Hematopoietic multipotent progenitor cell treated with erythropoietin and hydrocortisone succinate and interleukin-3 and kit ligand, for 4 days (in vitro differentiated cells): Measurements from ENCODE around the gene MAB21L4.
A peak's percentile ranks its signal among the peaks of the same experiment; 100 is the strongest.
"Not testable (repeated sequence)": the region's sequence is repeated elsewhere in the genome, so short reads cannot be mapped to it uniquely, and the experiment has no call there.

ENCODE experiments used
- DNase-seq: peaks from one replicate; pipeline ENCODE4 v3.0.0-alpha.2; 2015

MAB21L4 gene

DNA sequence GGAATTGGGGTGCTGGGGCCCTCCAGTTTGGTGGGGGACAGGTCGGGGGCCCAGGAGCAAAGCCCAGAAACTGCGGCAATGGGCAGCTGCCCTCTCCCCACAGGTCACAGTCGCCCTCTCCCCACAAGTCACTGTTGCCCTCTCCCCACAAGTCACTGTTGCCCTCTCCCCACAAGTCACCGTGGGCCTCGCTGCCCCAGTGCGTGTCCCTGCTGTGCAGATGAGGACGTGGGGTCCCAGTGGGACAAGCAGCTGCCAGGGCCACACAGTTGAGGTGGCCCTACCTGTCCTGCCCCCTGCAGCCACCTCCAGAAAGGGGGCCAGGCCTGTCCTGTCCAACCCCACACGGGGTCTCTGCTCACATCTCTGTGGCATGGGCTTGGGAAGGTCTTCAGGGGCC is 40.3 kb downstream of the MAB21L4 start:
- no peak for DNase-seq

DNA sequence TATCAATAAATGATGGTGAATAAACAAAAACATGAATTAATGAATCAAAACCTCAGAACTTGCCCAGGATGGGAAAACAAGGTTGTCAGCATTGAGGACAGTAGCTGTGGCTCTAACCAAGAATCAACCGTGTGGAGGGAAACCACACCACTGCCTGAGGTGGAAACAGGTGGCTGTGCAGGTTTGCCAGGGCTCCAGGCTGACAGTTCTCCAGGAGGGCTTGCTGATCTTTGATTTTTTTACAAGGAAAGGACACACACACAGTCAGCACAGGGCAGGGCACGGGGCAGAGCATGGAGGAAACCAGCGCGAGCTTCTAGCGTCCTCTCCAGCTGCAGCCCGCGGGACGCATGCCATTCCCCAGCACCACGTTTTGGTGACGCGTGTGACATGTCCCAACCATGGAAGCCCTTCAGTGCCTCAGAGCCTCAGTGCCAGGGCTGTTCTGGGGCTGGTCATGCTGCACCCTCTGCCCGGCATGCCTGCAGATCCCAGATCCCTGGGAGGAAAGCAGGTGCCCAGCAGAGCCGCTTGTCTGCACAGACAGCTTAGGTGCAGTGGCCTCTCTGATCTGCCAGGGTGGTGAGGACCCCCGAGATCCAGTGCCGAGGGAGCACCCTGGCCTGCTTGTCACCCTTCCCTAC is 43.2 kb downstream of the MAB21L4 start:
- DNase-seq, result no peak

GRCh38 chr2:240851078-240851991 is 44.6 kb downstream of the MAB21L4 start:
- peak; percentile 85 for DNase-seq

DNA sequence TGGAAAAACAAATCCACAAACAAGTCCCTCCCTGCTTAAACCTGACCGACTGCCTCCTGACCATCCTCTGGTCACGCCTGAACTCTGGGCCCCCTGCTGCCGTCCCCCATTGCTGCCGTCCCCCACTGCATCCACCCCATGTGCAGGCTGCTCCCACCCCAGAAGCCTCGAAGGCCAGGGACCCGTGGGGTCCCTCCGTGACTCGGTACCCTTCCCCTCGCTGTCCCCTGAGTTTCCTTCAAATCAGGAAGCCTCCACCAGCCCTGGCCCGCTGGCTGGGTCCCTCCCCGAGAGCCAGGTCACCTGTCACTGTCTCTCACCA is 45.2 kb downstream of the MAB21L4 start:
- DNase-seq, result no peak

DNA sequence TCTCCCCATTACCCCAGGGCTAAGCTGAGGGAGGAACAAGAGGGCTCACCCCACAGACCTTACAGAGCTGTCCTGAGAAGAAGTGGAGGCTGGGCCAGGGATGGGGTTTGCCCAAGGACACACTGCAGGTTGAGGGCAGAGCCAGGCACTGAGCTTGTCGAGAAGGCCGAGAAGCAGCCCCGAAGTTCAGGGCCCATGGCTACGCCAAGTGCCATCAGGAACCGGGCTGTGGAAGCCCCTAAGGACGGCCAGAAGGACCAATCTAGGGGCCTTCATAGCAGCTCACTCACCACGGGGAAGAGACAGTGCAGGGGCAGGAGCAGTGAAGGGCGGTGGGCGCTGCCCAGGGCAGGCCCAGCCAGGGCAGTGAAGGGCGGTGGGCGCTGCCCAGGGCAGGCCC is 45.9 kb downstream of the MAB21L4 start:
- no peak for DNase-seq

GRCh38 chr2:240848900-240849680 is 46.9 kb downstream of the MAB21L4 start:
- no peak for DNase-seq

DNA sequence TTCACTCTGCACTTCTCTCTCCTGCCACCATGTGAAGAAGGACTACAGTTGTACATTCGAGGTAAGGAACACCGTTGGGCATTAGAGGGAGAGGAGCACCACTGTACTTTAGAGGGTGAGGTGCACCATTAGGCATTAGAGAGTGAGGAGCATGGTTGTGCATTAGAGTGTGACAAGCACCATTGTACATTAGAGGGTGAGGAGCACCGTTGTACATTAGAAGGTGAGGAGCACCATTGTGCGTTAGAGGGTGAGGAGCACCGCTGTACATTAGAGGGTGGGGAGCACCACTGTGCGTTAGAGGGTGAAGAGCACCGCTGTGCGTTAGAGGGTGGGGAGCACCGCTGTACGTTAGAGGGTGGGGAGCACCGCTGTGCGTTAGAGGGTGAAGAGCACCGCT is 48.1 kb downstream of the MAB21L4 start:
- DNase-seq, result no peak

DNA sequence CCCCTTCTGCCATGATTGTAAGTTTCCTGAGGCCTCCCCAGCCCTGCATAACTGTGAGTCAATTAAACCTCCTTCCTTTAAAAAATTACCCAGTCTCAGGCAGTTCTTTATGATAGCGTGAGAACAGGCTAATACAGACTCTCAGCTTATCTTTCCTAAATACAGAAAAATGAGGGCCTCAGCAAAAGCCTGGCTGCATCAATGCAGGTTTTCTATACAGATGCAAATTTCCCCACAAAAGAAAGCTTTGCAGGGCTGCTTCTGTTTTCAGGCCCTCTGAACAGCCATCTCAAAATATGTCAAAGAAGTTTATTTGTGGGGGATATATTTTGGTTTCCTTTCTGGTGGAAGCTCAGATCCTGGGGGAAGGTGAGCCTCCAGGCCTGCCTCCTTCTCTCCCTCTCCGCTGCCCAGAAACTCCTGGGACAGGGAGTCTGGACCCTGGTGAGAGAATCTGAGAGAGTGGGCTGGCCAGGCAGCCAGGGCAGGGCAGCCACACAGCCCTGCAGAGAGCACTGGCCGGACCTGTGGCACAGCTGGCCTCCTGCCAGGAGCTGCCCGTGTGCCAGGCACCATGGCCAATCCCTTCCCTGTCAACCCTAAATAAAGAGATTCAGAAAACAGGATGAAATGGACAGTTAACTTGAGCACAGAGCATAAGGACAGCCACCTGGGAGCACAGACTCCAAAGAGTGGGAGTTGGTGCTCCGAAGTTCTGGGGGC is 48.9 kb downstream of the MAB21L4 start:
- DNase-seq, result no peak

- DNase-seq, result not testable (repeated sequence)
Observed at GRCh38 chr2:240846309-240846708, 49.6 kb downstream of the MAB21L4 start.

DNA sequence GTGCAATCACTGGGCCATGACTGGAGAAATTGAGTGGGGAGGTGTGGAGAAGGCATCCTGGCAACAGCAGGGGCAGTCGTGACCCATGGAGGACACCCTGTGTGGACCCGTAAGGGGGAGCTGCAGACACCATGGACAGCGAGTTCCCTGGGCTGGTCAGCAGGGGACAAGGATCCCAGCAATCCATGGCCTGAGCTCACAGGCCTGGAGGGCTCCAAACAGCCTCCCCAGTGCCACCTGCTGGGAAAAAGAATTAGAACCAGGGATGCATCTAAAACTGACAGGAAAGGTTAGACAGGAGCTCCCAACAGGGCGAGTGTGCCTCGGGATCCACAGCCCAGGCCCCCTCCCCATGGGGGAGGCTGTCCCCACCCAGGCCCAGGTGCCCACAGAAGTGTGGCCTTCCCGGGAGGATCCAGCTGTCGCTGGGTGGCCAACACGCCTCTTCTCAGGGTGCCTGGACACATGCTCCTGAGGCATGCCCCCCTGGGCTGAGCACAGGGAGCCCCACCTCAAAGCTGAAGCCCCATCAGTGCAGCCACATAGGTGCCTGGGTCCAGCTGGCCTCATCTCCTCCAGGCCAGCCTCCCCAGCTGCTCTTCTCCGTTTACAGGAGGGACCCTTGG is 55.4 kb downstream of the MAB21L4 start:
- peak; percentile 58 for DNase-seq

DNA sequence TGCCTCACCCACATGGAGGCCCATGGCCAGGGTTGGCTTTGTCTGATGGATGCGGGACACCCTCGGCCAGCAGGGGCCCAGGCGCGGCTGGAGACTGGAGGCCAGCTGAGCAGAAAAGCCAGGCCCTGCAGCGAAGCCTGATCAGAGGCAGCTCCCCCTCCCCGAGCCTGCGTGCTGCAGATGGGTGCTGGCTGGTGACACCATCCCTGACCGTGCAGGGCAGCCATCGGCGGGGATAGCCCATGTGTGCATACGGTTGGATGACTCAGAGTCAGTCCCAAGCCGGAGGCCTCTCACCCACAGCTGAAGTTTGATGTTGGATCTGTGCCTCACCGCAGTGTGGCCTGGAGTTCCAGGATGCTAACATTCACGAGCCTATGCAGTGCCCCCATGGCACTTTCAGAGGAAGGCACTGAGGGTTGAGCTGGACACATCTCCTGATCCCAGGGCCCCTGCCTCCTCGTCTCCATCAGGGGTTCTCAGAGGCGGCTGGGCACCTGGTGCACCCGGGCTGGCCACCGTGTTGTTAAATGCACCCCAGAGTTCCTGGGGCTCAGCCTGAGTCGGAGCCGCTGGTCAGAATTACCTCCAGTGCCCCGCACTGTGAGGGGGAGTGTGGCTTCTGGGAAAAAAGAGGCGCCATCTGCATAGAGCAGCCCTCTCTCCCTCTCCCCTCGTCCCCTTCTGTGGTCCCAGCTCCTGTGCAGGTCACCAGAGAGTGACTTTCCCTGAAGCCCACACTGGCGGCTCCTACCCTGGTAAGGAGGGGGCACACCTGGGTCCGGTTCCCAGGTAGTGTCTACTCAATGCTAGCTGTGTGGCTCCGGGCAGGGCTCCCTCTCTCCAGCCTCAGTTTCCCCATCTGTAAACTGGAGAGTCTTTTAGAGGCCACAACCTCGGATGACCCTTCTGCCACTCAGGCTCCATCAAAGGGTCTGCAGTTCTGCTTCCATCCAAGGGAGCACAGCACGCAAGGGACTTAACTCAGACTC is 56.5 kb downstream of the MAB21L4 start:
- DNase-seq, result no peak

DNA sequence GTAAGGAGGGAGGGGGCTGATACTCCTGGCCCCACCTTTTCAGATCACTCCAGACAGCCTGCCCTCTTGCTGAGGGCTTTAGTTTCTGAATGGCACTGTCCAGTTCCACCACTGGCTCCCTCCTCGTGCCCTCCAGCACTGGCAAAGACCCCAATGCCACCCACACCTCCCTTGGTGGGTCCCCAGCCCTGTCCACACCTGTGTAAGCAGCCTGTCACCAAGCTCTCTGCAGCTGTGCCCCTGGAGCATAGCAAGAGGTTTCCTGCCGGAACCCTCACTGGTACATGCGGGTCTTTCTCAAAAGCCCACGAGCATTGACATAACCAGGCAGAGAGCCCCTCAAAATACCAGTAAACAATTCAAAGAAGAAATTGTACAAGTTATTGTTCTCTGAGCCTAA is 58.3 kb downstream of the MAB21L4 start:
- DNase-seq, result no peak

DNA sequence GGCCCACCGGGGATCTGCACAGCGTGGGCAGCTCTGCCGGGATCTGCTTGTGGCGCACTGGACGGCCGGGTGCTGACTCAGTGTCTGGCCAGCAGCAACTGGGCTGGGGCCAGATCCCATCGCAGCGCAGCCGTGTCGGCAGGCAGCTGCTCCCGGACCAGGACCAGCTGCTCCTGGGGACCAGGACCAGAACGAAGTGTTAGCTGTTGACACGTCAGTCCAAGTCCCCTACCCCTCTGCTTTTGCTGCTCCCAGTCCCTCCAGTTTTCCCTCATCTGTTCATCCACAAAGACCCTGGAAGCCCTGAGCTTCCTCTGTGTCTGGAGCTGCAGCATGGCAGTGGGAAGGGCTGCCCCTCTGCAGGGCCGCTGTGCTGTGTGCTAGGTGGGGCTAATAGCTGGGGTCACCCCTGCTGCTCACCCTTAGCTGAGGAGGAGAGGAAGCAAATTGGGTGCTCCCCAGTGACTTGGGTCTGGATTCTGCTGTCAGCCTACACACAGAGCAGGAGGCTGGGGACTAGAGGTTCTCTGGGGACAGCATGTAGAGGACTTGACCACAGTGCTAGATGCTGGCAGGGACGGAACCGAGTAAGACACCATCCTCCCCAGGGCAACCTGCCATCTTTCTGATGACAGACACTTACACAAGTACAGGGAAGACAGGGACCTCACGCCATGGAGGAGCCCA is 59.0 kb downstream of the MAB21L4 start:
- DNase-seq, result no peak
